GM12891 (cell line): ENCODE results near the gene COL4A2.

Source experiments
- POLR2A ChIP-seq: IDR thresholded peaks from 2 replicates; pipeline ENCODE4 v1.6.1; 2011; ENCODE audit warnings: low read depth, low read length, control low read depth
- POLR2AphosphoS5 ChIP-seq: IDR thresholded peaks from 2 replicates; pipeline ENCODE4 v1.6.1; 2011; ENCODE audit warnings: low read depth, low read length, control low read depth
- POU2F2 ChIP-seq: IDR thresholded peaks from 2 replicates; pipeline ENCODE4 v1.6.1; 2011; ENCODE audit warnings: low read depth, mild to moderate bottlenecking, control low read depth, low read length, moderate library complexity

GRCh38 chr13:110415669-110416068, 108.6 kb downstream of the COL4A2 start:
- TF ChIP-seq POLR2A (no peak), POLR2AphosphoS5 (no peak), POU2F2 (no peak)
